Measurements from ENCODE around the gene OTOP2. TPM values are rescaled to one million over a fixed set of nuclear protein-coding genes. Genes with fewer than 3 reads are reported as not detected.

Gene OTOP2
- total RNA-seq, 1 experiment from 2014 or later, result not detected

DNA sequence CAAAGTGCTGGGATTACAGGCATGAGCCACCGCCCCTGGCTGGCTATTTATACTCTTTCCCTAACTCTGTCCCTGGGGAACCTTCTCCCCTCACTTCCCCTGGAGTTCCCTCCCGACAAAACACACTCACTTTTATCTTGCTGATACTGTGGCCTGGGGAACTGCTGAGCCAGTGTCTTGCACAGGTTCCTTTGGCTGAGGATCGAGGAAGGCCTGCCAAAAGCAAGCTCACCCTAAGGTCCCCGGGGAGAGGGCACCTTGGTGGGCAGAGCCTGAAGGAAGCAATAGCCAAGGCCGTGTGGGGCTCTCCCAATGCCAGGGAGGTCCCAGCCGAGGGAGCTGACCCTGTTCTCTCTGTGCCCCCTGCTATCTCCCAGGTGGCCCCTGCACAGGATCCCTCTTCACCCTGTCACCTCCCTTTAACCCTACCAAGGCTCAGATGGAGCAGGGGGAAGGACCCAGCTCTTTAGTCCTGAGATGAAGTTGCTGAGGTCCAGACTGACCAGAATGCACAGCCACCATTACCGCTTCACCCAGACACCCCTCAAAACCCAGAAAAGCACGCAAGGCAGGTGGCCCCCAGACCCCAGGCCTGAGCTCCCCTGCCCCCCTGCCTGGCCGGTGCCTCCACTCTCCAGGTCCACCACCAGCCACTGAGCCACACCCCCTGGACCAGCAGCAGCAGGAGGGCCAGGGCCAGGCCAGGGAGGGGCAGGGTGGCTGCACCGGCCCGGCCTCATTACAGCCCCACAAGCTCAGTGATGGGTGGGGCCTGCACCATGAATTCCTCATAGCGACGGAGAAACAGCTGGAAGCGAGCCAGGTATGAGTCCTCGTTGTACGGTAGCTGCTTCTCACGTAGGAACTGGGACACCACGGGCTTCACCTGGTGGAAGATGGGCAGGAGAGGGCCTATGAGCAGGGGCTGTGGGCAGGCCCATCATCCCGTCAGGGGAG lies 46.2 kb upstream of the OTOP2 start:
- H3K4me3 Mint-ChIP-seq, result no peak overlapping the region

More for the DNA sequence above, 46.2 kb upstream of the OTOP2 start:
- POLR2A ChIA-PET, result no interaction called here
- peaks cover 7% of the 10 kb centered on the region for H3K4me1 Mint-ChIP-seq
- CTCF ChIA-PET, result interaction anchor here (1.0 to 1.4 kb wide), 5 partner anchors 14 to 134 kb away, joined by 3 to 6 read pairs (median 3); no protein-coding TSS in a partner anchor
- no peaks in the 10 kb centered on the region for H3K36me3 Mint-ChIP-seq
- no peak for TF ChIP-seq MXD4 (CRISPR knock-in tag; IDR thresholded peaks at IDR 0.05; ENCODE audit: borderline replicate concordance)
- no peak for TF ChIP-seq GABPB1 (CRISPR knock-in tag; IDR thresholded peaks at IDR 0.05)
- no peak for TF ChIP-seq HMGA2 (CRISPR knock-in tag; IDR thresholded peaks at IDR 0.05)
- TF ChIP-seq ZNF219 (CRISPR knock-in tag; IDR thresholded peaks at IDR 0.05; ENCODE audit: borderline replicate concordance), result no peak
- no peak for TF ChIP-seq GTF2I (CRISPR knock-in tag; conservative IDR thresholded peaks at IDR 0.05)
- no peak for TF ChIP-seq KAT7 (CRISPR knock-in tag; IDR thresholded peaks at IDR 0.05; ENCODE audit: borderline replicate concordance)
- TF ChIP-seq, protein P1, sequence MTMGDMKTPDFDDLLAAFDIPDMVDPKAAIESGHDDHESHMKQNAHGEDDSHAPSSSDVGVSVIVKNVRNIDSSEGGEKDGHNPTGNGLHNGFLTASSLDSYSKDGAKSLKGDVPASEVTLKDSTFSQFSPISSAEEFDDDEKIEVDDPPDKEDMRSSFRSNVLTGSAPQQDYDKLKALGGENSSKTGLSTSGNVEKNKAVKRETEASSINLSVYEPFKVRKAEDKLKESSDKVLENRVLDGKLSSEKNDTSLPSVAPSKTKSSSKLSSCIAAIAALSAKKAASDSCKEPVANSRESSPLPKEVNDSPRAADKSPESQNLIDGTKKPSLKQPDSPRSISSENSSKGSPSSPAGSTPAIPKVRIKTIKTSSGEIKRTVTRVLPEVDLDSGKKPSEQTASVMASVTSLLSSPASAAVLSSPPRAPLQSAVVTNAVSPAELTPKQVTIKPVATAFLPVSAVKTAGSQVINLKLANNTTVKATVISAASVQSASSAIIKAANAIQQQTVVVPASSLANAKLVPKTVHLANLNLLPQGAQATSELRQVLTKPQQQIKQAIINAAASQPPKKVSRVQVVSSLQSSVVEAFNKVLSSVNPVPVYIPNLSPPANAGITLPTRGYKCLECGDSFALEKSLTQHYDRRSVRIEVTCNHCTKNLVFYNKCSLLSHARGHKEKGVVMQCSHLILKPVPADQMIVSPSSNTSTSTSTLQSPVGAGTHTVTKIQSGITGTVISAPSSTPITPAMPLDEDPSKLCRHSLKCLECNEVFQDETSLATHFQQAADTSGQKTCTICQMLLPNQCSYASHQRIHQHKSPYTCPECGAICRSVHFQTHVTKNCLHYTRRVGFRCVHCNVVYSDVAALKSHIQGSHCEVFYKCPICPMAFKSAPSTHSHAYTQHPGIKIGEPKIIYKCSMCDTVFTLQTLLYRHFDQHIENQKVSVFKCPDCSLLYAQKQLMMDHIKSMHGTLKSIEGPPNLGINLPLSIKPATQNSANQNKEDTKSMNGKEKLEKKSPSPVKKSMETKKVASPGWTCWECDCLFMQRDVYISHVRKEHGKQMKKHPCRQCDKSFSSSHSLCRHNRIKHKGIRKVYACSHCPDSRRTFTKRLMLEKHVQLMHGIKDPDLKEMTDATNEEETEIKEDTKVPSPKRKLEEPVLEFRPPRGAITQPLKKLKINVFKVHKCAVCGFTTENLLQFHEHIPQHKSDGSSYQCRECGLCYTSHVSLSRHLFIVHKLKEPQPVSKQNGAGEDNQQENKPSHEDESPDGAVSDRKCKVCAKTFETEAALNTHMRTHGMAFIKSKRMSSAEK (CRISPR knock-in tag; IDR thresholded peaks at IDR 0.05; ENCODE audit: borderline replicate concordance), result no peak
- TF ChIP-seq, protein P2, sequence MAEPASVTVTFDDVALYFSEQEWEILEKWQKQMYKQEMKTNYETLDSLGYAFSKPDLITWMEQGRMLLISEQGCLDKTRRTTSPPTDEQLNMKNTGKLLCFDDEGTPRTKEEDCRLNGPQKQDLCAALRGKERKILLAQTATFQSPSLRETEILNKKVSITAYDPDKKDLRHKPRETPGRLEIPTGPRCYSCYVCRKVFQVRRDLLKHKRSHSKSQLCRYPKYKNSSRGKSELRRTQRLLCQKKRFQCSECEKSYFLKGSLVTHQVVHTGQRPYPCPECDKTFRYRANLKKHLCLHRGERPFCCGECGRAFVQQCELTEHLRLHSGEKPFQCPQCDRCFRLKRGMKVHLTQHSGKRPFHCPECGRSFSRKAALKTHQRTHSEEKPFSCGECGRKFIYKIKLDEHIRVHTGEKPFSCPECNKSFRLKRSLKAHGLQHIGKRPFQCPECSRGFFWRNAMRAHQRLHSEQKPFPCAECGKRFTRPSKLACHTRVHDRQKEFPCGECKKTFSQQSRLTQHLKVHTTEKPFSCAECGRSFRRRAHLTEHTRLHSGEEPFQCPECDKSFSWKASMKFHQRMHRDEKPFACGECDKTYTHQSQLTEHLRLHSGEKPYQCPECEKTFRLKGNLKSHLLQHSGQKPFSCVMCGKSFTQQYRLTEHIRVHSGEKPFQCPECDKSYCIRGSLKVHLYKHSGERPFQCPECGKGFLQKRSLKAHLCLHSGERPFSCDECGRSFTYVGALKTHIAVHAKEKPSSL (CRISPR knock-in tag; conservative IDR thresholded peaks at IDR 0.05), result no peak
- TF ChIP-seq OVOL2 (CRISPR knock-in tag; IDR thresholded peaks at IDR 0.05; ENCODE audit: borderline replicate concordance), result no peak
- no peak for TF ChIP-seq ZNF232 (CRISPR knock-in tag; IDR thresholded peaks at IDR 0.05)
- TF ChIP-seq RORB (CRISPR knock-in tag; IDR thresholded peaks at IDR 0.05), result no peak
- TF ChIP-seq, protein P3, sequence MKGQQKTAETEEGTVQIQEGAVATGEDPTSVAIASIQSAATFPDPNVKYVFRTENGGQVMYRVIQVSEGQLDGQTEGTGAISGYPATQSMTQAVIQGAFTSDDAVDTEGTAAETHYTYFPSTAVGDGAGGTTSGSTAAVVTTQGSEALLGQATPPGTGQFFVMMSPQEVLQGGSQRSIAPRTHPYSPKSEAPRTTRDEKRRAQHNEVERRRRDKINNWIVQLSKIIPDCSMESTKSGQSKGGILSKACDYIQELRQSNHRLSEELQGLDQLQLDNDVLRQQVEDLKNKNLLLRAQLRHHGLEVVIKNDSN (CRISPR knock-in tag; IDR thresholded peaks at IDR 0.05), result no peak
- TF ChIP-seq, protein P4, sequence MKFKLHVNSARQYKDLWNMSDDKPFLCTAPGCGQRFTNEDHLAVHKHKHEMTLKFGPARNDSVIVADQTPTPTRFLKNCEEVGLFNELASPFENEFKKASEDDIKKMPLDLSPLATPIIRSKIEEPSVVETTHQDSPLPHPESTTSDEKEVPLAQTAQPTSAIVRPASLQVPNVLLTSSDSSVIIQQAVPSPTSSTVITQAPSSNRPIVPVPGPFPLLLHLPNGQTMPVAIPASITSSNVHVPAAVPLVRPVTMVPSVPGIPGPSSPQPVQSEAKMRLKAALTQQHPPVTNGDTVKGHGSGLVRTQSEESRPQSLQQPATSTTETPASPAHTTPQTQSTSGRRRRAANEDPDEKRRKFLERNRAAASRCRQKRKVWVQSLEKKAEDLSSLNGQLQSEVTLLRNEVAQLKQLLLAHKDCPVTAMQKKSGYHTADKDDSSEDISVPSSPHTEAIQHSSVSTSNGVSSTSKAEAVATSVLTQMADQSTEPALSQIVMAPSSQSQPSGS (CRISPR knock-in tag; IDR thresholded peaks at IDR 0.05; ENCODE audit: borderline replicate concordance, low read depth), result no peak
- no peak for TF ChIP-seq ZNF121 (CRISPR knock-in tag; IDR thresholded peaks at IDR 0.05)
- TF ChIP-seq, protein P5, sequence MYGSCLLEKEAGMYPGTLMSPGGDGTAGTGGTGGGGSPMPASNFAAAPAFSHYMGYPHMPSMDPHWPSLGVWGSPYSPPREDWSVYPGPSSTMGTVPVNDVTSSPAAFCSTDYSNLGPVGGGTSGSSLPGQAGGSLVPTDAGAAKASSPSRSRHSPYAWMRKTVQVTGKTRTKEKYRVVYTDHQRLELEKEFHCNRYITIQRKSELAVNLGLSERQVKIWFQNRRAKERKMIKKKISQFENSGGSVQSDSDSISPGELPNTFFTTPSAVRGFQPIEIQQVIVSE (CRISPR knock-in tag; IDR thresholded peaks at IDR 0.05; ENCODE audit: borderline replicate concordance), result no peak
- TF ChIP-seq, protein P6, sequence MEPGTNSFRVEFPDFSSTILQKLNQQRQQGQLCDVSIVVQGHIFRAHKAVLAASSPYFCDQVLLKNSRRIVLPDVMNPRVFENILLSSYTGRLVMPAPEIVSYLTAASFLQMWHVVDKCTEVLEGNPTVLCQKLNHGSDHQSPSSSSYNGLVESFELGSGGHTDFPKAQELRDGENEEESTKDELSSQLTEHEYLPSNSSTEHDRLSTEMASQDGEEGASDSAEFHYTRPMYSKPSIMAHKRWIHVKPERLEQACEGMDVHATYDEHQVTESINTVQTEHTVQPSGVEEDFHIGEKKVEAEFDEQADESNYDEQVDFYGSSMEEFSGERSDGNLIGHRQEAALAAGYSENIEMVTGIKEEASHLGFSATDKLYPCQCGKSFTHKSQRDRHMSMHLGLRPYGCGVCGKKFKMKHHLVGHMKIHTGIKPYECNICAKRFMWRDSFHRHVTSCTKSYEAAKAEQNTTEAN (CRISPR knock-in tag; IDR thresholded peaks at IDR 0.05), result no peak
- TF ChIP-seq ZNF423 (CRISPR knock-in tag; IDR thresholded peaks at IDR 0.05), result no peak
- TF ChIP-seq NR1H2 (CRISPR knock-in tag; IDR thresholded peaks at IDR 0.05), result no peak
- TF ChIP-seq ZNF416 (CRISPR knock-in tag; IDR thresholded peaks at IDR 0.05), result no peak
- TF ChIP-seq TP53 (CRISPR knock-in tag; IDR thresholded peaks at IDR 0.05), result no peak
- no peaks in the 10 kb centered on the region for H3K9me3 Mint-ChIP-seq
- peak overlapping the region; percentile 71 for H3K27ac Mint-ChIP-seq
- DNase-seq (ENCODE audit: low spot score) (no peak), ATAC-seq (no peak)
- peaks cover 5% of the 10 kb centered on the region; the same call in 1 of the 2 replicates for H3K27me3 Mint-ChIP-seq (ENCODE audit: low read depth)
